H1 (cell line): Measurements from ENCODE around the gene LAMA3. TPM values are rescaled to one million over a fixed set of nuclear protein-coding genes. Genes with fewer than 3 reads are reported as not detected.

ENCODE experiments used
- CTCF ChIA-PET: fragments of 300-600 bp; sonication (Branson Sonifier 250); formaldehyde crosslinking; loops from one replicate; lab custom pipeline; 2021; ENCODE audit not compliant: partially characterized antibody; lab: Charles Lee
- POLR2A ChIA-PET: fragments of 300-600 bp; sonication (Branson Sonifier 250); formaldehyde crosslinking; loops from one replicate; lab custom pipeline; 2021; ENCODE audit warnings: inconsistent platforms; ENCODE audit not compliant: partially characterized antibody; lab: Charles Lee
- DNase-seq, 2 experiments: peaks; one replicate each; pipeline versions ENCODE4 v3.0.0 to v3.0.0-alpha.2; 2010 to 2022; ENCODE audit warnings: low spot score in 2 of 2, low read depth in 1 of 2, mixed read lengths in 1 of 2
- FAIRE-seq: peaks from 2 replicates; lab custom pipeline; 2011; peaks lifted over from hg19 to GRCh38; lab: Jason Lieb, UNC
- H2AFZ ChIP-seq: 2 replicates; pipeline ENCODE4 v1.8.1; 2012; ENCODE audit warnings: low read length, inconsistent platforms
- H2AK5ac ChIP-seq: 2 replicates; pipeline ENCODE4 v1.6.1; 2013; ENCODE audit warnings: low read depth, low read length
- H2BK120ac ChIP-seq: replicated peaks from 2 replicates; pipeline ENCODE3; 2013; ENCODE audit warnings: low read depth, low read length, inconsistent platforms
- H2BK12ac ChIP-seq: 2 replicates; pipeline ENCODE4 v1.6.1; 2013; ENCODE audit warnings: low read depth, low read length
- H2BK15ac ChIP-seq: 2 replicates; pipeline ENCODE4 v1.6.1; 2013; ENCODE audit warnings: low read length
- H2BK20ac ChIP-seq: 2 replicates; pipeline ENCODE4 v1.6.1; 2013; ENCODE audit warnings: low read length
- H2BK5ac ChIP-seq: 2 replicates; pipeline ENCODE4 v1.6.1; 2013; ENCODE audit warnings: low read depth, low read length
- H3K14ac ChIP-seq: 2 replicates; pipeline ENCODE4 v1.6.1; 2013; ENCODE audit warnings: inconsistent platforms; ENCODE audit not compliant: insufficient read length
- H3K18ac ChIP-seq: 2 replicates; pipeline ENCODE4 v1.6.1; 2013; ENCODE audit warnings: low read length; ENCODE audit errors: extremely low read depth
- H3K23ac ChIP-seq: 2 replicates; pipeline ENCODE4 v1.6.1; 2013; ENCODE audit warnings: inconsistent platforms; ENCODE audit not compliant: insufficient read length
- H3K23me2 ChIP-seq: 2 replicates; pipeline ENCODE4 v1.6.1; 2013; ENCODE audit warnings: low read depth, low read length
- H3K27ac ChIP-seq: 2 replicates; pipeline ENCODE4 v1.6.1; 2011; ENCODE audit warnings: low read depth, low read length, inconsistent platforms
- H3K27me3 ChIP-seq, 4 experiments: replicated peaks in 1 of 4; 1 replicate in 1 of 4; 2 replicates in 3 of 4; pipeline versions ENCODE4 v1.6.1 to v1.8.1; 2011 to 2013; ENCODE audit warnings: low read length in 3 of 4, mild to moderate bottlenecking in 3 of 4, inconsistent platforms in 2 of 4, mixed read lengths in 2 of 4, moderate library complexity in 1 of 4; ENCODE audit not compliant: control insufficient read depth in 3 of 4, insufficient read depth in 3 of 4; ENCODE audit errors: extremely low read depth in 1 of 4
- H3K36me3 ChIP-seq, 4 experiments: 2 replicates each; pipeline versions ENCODE4 v1.6.1 to v1.8.1; 2011 to 2013; ENCODE audit warnings: mild to moderate bottlenecking in 4 of 4, low read length in 3 of 4, moderate library complexity in 2 of 4, control low read depth in 1 of 4, inconsistent platforms in 1 of 4; ENCODE audit not compliant: insufficient read depth in 4 of 4, control insufficient read depth in 2 of 4
- H3K4ac ChIP-seq: replicated peaks from 2 replicates; pipeline ENCODE3; 2013; ENCODE audit warnings: low read length, low read depth, mixed read lengths, inconsistent platforms; ENCODE audit not compliant: insufficient read length
- H3K4me1 ChIP-seq, 4 experiments: replicated peaks in 1 of 4; 1 replicate in 1 of 4; 2 replicates in 3 of 4; pipeline versions ENCODE4 v1.6.1 to v1.8.1; 2011 to 2013; ENCODE audit warnings: low read length in 3 of 4, inconsistent platforms in 2 of 4, mixed read lengths in 1 of 4; ENCODE audit not compliant: insufficient read depth in 4 of 4, control insufficient read depth in 3 of 4
- H3K4me2 ChIP-seq, 2 experiments: 2 replicates each; pipeline versions ENCODE4 v1.6.1 to v1.8.1; 2011 to 2013; ENCODE audit warnings: low read depth in 2 of 2, low read length in 2 of 2, control low read depth in 1 of 2, inconsistent platforms in 1 of 2, mild to moderate bottlenecking in 1 of 2; ENCODE audit not compliant: insufficient read depth in 1 of 2
- H3K4me3 ChIP-seq, 4 experiments: fragments of 200-600, 300-600 bp in 1 of 4; sonication (generic), shearing (Covaris generic), sonication (Bioruptor Twin) in 1 of 4; 2 replicates each; pipeline versions ENCODE4 v1.5.1 to v1.8.1; 2011 to 2016; ENCODE audit warnings: low read length in 4 of 4, low read depth in 3 of 4, control low read depth in 2 of 4, inconsistent platforms in 2 of 4, mild to moderate bottlenecking in 2 of 4, mixed read lengths in 1 of 4, moderate library complexity in 1 of 4; ENCODE audit not compliant: insufficient read depth in 2 of 4; ENCODE audit errors: extremely low read depth in 1 of 4
- H3K56ac ChIP-seq: replicated peaks from 2 replicates; pipeline ENCODE3; 2013; ENCODE audit warnings: low read depth, mild to moderate bottlenecking, mixed read lengths, low read length, inconsistent platforms; ENCODE audit not compliant: insufficient read length
- H3K79me1 ChIP-seq: 2 replicates; pipeline ENCODE4 v1.6.1; 2013; ENCODE audit warnings: low read depth, low read length, control low read depth
- H3K79me2 ChIP-seq, 2 experiments: 2 replicates each; pipeline versions ENCODE4 v1.6.1 to v1.8.1; 2012 to 2013; ENCODE audit warnings: low read length in 2 of 2, mild to moderate bottlenecking in 2 of 2, inconsistent platforms in 1 of 2; ENCODE audit not compliant: insufficient read depth in 2 of 2, control insufficient read depth in 1 of 2
- H3K9ac ChIP-seq, 4 experiments: replicated peaks in 1 of 4; 1 replicate in 1 of 4; 2 replicates in 3 of 4; pipeline versions ENCODE4 v1.6.1 to v1.8.1; 2011 to 2013; ENCODE audit warnings: low read depth in 3 of 4, low read length in 3 of 4, control low read depth in 2 of 4, mild to moderate bottlenecking in 2 of 4, moderate library complexity in 2 of 4, inconsistent platforms in 1 of 4; ENCODE audit errors: extremely low read depth in 1 of 4
- H3K9me3 ChIP-seq, 2 experiments: 2 replicates each; pipeline versions ENCODE4 v1.6.1 to v1.8.1; 2012 to 2013; ENCODE audit warnings: mild to moderate bottlenecking in 2 of 2, moderate library complexity in 2 of 2, control low read depth in 1 of 2, inconsistent platforms in 1 of 2, low read depth in 1 of 2, low read length in 1 of 2, mixed read lengths in 1 of 2; ENCODE audit not compliant: insufficient read depth in 2 of 2
- H4K20me1 ChIP-seq, 2 experiments: replicated peaks in 1 of 2; 2 replicates each; pipeline versions ENCODE3 to v1.8.1; 2011 to 2013; ENCODE audit warnings: inconsistent platforms in 2 of 2, low read length in 2 of 2, mild to moderate bottlenecking in 1 of 2; ENCODE audit not compliant: insufficient read depth in 2 of 2, control insufficient read depth in 1 of 2
- H4K5ac ChIP-seq: 2 replicates; pipeline ENCODE4 v1.6.1; 2013; ENCODE audit warnings: low read length, low read depth, mixed read lengths, inconsistent platforms; ENCODE audit not compliant: insufficient read length
- H4K8ac ChIP-seq: 2 replicates; pipeline ENCODE4 v1.8.0; 2013; ENCODE audit warnings: mild to moderate bottlenecking, moderate library complexity, low read length, inconsistent platforms; ENCODE audit not compliant: insufficient read depth; ENCODE audit errors: extremely low read depth
- H4K91ac ChIP-seq: replicated peaks from 2 replicates; pipeline ENCODE3; 2013; ENCODE audit warnings: low read length, mixed read lengths, inconsistent platforms; ENCODE audit not compliant: insufficient read length
- CBX8 ChIP-seq: fragments of 300-800, 300-1000 bp; sonication (generic); IDR thresholded peaks from 2 replicates; pipeline ENCODE4 v1.7.1; 2016; ENCODE audit warnings: low read depth, low read length, borderline replicate concordance
- CHD1 ChIP-seq: IDR thresholded peaks from 2 replicates; pipeline ENCODE4 v1.6.1; 2012; ENCODE audit warnings: low read depth, low read length, improper control_type of control experiment
- CHD2 ChIP-seq: IDR thresholded peaks from 2 replicates; pipeline ENCODE4 v1.6.1; 2012; ENCODE audit warnings: low read length, improper control_type of control experiment
- CTBP2 ChIP-seq: IDR thresholded peaks from 2 replicates; pipeline ENCODE4 v1.7.0; 2011; ENCODE audit warnings: borderline replicate concordance, mild to moderate bottlenecking, moderate library complexity, mixed read lengths, low read length; ENCODE audit not compliant: insufficient read depth, insufficient read length
- HDAC2 ChIP-seq, 2 experiments: fragments of 300-600 bp in 1 of 2; sonication (generic) in 1 of 2; IDR thresholded peaks; 2 replicates each; pipeline ENCODE4 v1.6.1; 2011 to 2012; ENCODE audit warnings: low read depth in 2 of 2, low read length in 2 of 2, mild to moderate bottlenecking in 2 of 2, moderate library complexity in 2 of 2, borderline replicate concordance in 1 of 2, inconsistent platforms in 1 of 2
- JUND ChIP-seq: IDR thresholded peaks from 2 replicates; pipeline ENCODE4 v1.6.1; 2011; ENCODE audit warnings: mild to moderate bottlenecking, improper control_type of control experiment, low read length
- NANOG ChIP-seq: IDR thresholded peaks from 2 replicates; pipeline ENCODE4 v1.6.1; 2011; ENCODE audit warnings: low read length, low read depth, mild to moderate bottlenecking, inconsistent platforms; ENCODE audit not compliant: insufficient read depth, poor library complexity, severe bottlenecking
- POLR2A ChIP-seq, 2 experiments: IDR thresholded peaks; 1 replicate in 1 of 2; 2 replicates in 1 of 2; pipeline ENCODE4 v1.6.1; 2011; ENCODE audit warnings: low read depth in 2 of 2, low read length in 2 of 2, mild to moderate bottlenecking in 2 of 2; ENCODE audit errors: control extremely low read depth in 1 of 2
- POU5F1 ChIP-seq: IDR thresholded peaks from 2 replicates; pipeline ENCODE4 v1.6.1; 2011; ENCODE audit warnings: low read depth, mild to moderate bottlenecking, low read length, moderate library complexity
- RAD21 ChIP-seq, 2 experiments: IDR thresholded peaks in 1 of 2; conservative IDR thresholded peaks in 1 of 2; 2 replicates each; pipeline ENCODE4 v1.6.1; 2011; ENCODE audit warnings: low read depth in 2 of 2, low read length in 2 of 2, improper control_type of control experiment in 1 of 2, inconsistent platforms in 1 of 2, mild to moderate bottlenecking in 1 of 2, moderate library complexity in 1 of 2
- SP1 ChIP-seq: IDR thresholded peaks from 2 replicates; pipeline ENCODE4 v1.6.1; 2011; ENCODE audit warnings: low read depth, low read length
- TBP ChIP-seq: IDR thresholded peaks from 2 replicates; pipeline ENCODE4 v1.6.1; 2011; ENCODE audit warnings: low read depth, low read length, improper control_type of control experiment
- WGBS, 2 experiments: shearing (Covaris generic) in 1 of 2; methylation state at CpG; one replicate each; pipeline versions ENCODE4 v1.1.6 to v1.1.7; 2013 to 2015; ENCODE audit warnings: low lambda C conversion rate in 2 of 2, mixed read lengths in 2 of 2, inconsistent platforms in 1 of 2, low coverage in 1 of 2, missing lambda C conversion rate in 1 of 2; ENCODE audit not compliant: insufficient replicate concordance in 2 of 2, insufficient coverage in 1 of 2, insufficient read length in 1 of 2; ENCODE audit errors: extremely low coverage in 1 of 2, missing lambda C conversion rate in 1 of 2; 5-methylcytosine and 5-hydroxymethylcytosine counted together
- polyA plus RNA-seq, 7 experiments: library from polyadenylated mRNA; depleted of rRNA in 3 of 7; stranded (reverse) in 5 of 7; unstranded in 2 of 7; fragments of >200 nt in 5 of 7; fragments of 200-250 nt in 2 of 7; gene quantifications; 1 replicate in 5 of 7; 2 replicates in 1 of 7; 4 replicates in 1 of 7; pipeline versions ENCODE4 v1.2.1 to v1.2.3, GENCODE V29; 2011 to 2013; ENCODE audit warnings: missing spikeins in 2 of 7, mixed read lengths in 2 of 7
- total RNA-seq: library from RNA; stranded (reverse); fragmentation: NEBNext Ultra II Directional; extraction: Animal tissue kit (Norgen Biotek cat#: 25700); gene quantifications from 2 replicates; pipeline ENCODE4 v1.2.1, GENCODE V29; 2021

LAMA3 gene
- total and polyA plus RNA-seq, 2 of the 8 experiments (the other 6 are each of a cell fraction or from before 2014, with no cell fraction given): 0.76 to 5.0 TPM

GRCh38 chr18:23778828-23779227, 89.6 kb downstream of the LAMA3 start:
- Histone ChIP-seq H3K14ac (no peak overlapping the region), H3K36me3 (no peaks in the 10 kb centered on the region), H3K4me1 (no peaks in the 10 kb centered on the region), H2AFZ (no peak overlapping the region), H2BK120ac (no peak overlapping the region), H4K91ac (no peak overlapping the region), H3K4ac (no peak overlapping the region), H3K4me2 (no peak overlapping the region), H3K56ac (no peak overlapping the region), H4K5ac (no peak overlapping the region), H4K20me1 (no peaks in the 10 kb centered on the region), H2AK5ac (no peak overlapping the region), H3K9me3 (no peaks in the 10 kb centered on the region), H4K8ac (no peak overlapping the region), H3K23me2 (no peaks in the 10 kb centered on the region), H3K18ac (no peak overlapping the region), H3K27me3 (no peaks in the 10 kb centered on the region; a peak in 1 of 7 replicates), H2BK15ac (no peak overlapping the region), H2BK20ac (no peak overlapping the region), H3K79me1 (no peaks in the 10 kb centered on the region), H3K4me3 (no peak overlapping the region), H2BK12ac (no peak overlapping the region), H3K9ac (no peak overlapping the region), H3K23ac (no peak overlapping the region), H3K27ac (no peak overlapping the region), H2BK5ac (no peak overlapping the region), H3K79me2 (no peaks in the 10 kb centered on the region)
- TF ChIP-seq CBX8 (no peak), RAD21 (IDR thresholded peaks at IDR 0.05 in 1 of 2, conservative IDR thresholded peaks at IDR 0.05 in 1 of 2; ENCODE audit: low read depth in 2 of 2, low read length in 2 of 2) (no peak), CHD2 (no peak), HDAC2 (IDR thresholded peaks at IDR 0.05; ENCODE audit: borderline replicate concordance in 1 of 2, low read depth in 2 of 2, low read length in 2 of 2) (no peak), TBP (no peak), CTBP2 (no peak), CHD1 (no peak), POLR2A (IDR thresholded peaks at IDR 0.05; ENCODE audit: control extremely low read depth in 1 of 2, low read depth in 2 of 2, low read length in 2 of 2) (no peak), SP1 (no peak), NANOG (no peak), POU5F1 (no peak), JUND (no peak)
- DNase-seq (no peak), FAIRE-seq (no peak)
- CTCF ChIA-PET: interaction anchor here (1.0 to 3.4 kb wide), 4 partner anchors 8 to 158 kb away, joined by 3 to 8 read pairs (median 3); no protein-coding TSS in a partner anchor
- 98% methylated on average over 2 of the region's 2 CpGs; no CpG with 5 or more reads in 1 of the 2 experiments for WGBS, 2 experiments
- POLR2A ChIA-PET: no interaction called here
